Suprapubic skin (tissue), 4 donors: Measurements from ENCODE around the gene COL16A1. TPM values are rescaled to one million over a fixed set of nuclear protein-coding genes. Genes with fewer than 3 reads are reported as not detected.

Experiments
- DNase-seq, 2 donors: peaks; one replicate each; pipeline ENCODE4 v3.0.0-alpha.2; 2019; ENCODE audit warnings: low spot score in 2 of 2
- H3K27ac ChIP-seq: fragments of 200-600 bp; sonication (generic); one replicate; pipeline ENCODE4 v1.5.1; 2019
- H3K27me3 ChIP-seq: fragments of 200-600 bp; sonication (generic); one replicate; pipeline ENCODE4 v1.5.1; 2019
- H3K36me3 ChIP-seq: fragments of 200-600 bp; sonication (generic); one replicate; pipeline ENCODE4 v1.5.1; 2019
- H3K4me1 ChIP-seq: fragments of 200-600 bp; sonication (generic); one replicate; pipeline ENCODE4 v1.5.1; 2019
- H3K4me3 ChIP-seq: fragments of 200-600 bp; sonication (generic); one replicate; pipeline ENCODE4 v1.5.1; 2019; ENCODE audit warnings: mild to moderate bottlenecking
- H3K9me3 ChIP-seq: fragments of 200-600 bp; sonication (generic); one replicate; pipeline ENCODE4 v1.5.1; 2019
- EP300 ChIP-seq: sonication (generic); formaldehyde crosslinking; IDR thresholded peaks from one replicate; pipeline ENCODE4 v1.6.1; 2017; ENCODE audit warnings: antibody characterized with exemption
- POLR2A ChIP-seq, 2 donors: fragments of 450-650 bp; IDR thresholded peaks; one replicate each; pipeline ENCODE4 v1.6.1; 2017; ENCODE audit warnings: antibody characterized with exemption in 2 of 2, mild to moderate bottlenecking in 2 of 2, moderate library complexity in 2 of 2
- POLR2AphosphoS5 ChIP-seq, 3 donors: sonication (generic); formaldehyde crosslinking; IDR thresholded peaks; one replicate each; pipeline ENCODE4 v1.6.1; 2017; ENCODE audit warnings: antibody characterized with exemption in 3 of 3
- WGBS: methylation state at CpG from one replicate; pipeline ENCODE4 v1.1.5; 2018; 5-methylcytosine and 5-hydroxymethylcytosine counted together
- total RNA-seq, 4 donors: library from RNA; depleted of rRNA; stranded (reverse); fragments of >200 nt; gene quantifications; one replicate each; pipeline ENCODE4 v1.1.0, GENCODE V29; 2016
- TF ChIP-seq, protein P1 (sequence below), 2 donors: fragments of 200-600 bp in 1 of 2; fragments of 450-650 bp in 1 of 2; sonication (generic) in 1 of 2; IDR thresholded peaks; one replicate each; pipeline ENCODE4 v1.5.1; 2016 to 2019; ENCODE audit warnings: antibody characterized with exemption in 2 of 2, mild to moderate bottlenecking in 1 of 2, moderate library complexity in 1 of 2

The COL16A1 gene
- total RNA-seq, 4 donors from 2014 or later: 41.6 to 188 (median 93.1) TPM

DNA sequence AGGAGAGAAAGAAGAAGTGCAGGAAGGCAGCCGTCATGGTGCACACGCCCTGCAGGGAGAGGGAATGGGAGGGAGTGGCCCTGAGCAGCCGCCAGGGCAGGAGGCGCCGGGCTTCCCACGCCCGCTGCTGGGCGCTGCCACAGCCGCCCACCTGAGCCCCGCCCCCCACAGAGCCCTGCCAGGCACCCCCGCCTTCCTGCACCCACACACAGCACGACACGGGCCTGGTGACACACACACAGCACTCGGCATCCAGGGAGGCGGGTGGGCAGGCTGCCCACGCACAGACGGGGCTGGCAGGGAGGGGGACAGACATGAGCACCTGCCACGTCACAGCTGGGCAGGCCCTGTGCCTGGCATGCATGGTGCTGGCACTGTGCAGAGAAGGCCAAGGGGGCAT, 32.9 kb upstream of the COL16A1 start:
- 7% methylated on average over 12 of the region's 18 CpGs for WGBS
- TF ChIP-seq POLR2A (IDR thresholded peaks at IDR 0.05): no peak
- TF ChIP-seq EP300: no peak
- TF ChIP-seq, protein P1, sequence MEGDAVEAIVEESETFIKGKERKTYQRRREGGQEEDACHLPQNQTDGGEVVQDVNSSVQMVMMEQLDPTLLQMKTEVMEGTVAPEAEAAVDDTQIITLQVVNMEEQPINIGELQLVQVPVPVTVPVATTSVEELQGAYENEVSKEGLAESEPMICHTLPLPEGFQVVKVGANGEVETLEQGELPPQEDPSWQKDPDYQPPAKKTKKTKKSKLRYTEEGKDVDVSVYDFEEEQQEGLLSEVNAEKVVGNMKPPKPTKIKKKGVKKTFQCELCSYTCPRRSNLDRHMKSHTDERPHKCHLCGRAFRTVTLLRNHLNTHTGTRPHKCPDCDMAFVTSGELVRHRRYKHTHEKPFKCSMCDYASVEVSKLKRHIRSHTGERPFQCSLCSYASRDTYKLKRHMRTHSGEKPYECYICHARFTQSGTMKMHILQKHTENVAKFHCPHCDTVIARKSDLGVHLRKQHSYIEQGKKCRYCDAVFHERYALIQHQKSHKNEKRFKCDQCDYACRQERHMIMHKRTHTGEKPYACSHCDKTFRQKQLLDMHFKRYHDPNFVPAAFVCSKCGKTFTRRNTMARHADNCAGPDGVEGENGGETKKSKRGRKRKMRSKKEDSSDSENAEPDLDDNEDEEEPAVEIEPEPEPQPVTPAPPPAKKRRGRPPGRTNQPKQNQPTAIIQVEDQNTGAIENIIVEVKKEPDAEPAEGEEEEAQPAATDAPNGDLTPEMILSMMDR (IDR thresholded peaks at IDR 0.05): no peak
- no peak for TF ChIP-seq POLR2AphosphoS5 (IDR thresholded peaks at IDR 0.05)
- no peaks in the 10 kb centered on the region for H3K9me3 ChIP-seq
- no peaks in the 10 kb centered on the region for H3K36me3 ChIP-seq
- no peak for DNase-seq
- no peaks in the 10 kb centered on the region for H3K27me3 ChIP-seq
- no peak overlapping the region for H3K4me3 ChIP-seq
- peaks cover 12% of the 10 kb centered on the region for H3K4me1 ChIP-seq
- no peak overlapping the region for H3K27ac ChIP-seq

DNA sequence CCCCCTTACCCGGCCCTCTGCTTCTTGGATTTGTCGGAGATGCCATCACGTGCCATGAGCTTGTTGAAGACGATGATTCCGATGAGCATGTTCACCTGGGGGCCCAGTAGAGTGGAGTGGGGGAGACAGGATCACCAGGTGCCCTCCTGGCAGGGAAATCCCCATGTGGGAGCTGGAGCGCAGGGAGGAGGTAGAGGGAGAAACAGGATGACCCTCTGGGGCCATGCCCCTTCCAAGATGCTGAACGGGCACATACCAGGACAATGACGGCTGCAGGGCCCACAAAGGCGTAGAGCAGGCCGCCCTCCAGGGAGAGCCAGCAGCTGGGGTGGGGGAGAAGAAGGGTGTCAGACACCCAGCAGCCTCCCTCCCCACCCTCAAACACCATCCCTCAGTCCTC, 31.8 kb upstream of the COL16A1 start:
- no peak overlapping the region for H3K27ac ChIP-seq
- no peaks in the 10 kb centered on the region for H3K36me3 ChIP-seq
- H3K4me3 ChIP-seq: no peak overlapping the region
- TF ChIP-seq, protein P1 (IDR thresholded peaks at IDR 0.05): no peak
- TF ChIP-seq EP300 (no peak), POLR2AphosphoS5 (IDR thresholded peaks at IDR 0.05) (no peak), POLR2A (IDR thresholded peaks at IDR 0.05) (no peak)
- no peak for DNase-seq
- WGBS: 92% methylated on average over 4 of the region's 10 CpGs
- peaks cover 12% of the 10 kb centered on the region for H3K4me1 ChIP-seq
- H3K27me3 ChIP-seq: no peaks in the 10 kb centered on the region
- no peaks in the 10 kb centered on the region for H3K9me3 ChIP-seq

DNA sequence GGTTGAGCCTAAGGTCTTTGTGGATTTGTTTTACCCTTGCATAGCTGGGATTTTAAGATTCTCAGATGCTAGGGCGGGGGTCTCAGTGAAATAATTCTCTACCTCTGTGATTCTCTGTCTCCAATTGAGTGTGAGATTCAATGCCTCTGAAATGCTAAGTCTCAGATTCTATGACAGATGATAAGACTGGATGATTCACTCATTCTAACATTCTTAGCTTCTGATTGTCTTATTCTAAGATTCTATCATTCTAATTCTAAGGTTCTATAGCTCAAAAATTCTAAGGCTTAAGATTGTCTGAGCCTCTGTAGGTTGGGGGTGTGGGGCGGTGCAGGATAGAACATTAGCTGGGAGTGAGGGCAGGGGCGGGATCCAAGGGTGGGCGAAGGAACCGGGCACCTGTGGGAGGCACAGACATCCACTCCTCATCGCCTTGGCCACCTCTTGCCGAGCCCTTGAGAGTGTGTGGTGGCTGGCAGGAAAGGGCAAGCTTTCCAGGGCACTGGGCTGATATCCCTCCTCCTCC, 30.8 kb upstream of the COL16A1 start:
- TF ChIP-seq POLR2A (IDR thresholded peaks at IDR 0.05): no peak
- TF ChIP-seq POLR2AphosphoS5 (IDR thresholded peaks at IDR 0.05): no peak
- TF ChIP-seq EP300: no peak
- TF ChIP-seq, protein P1 (IDR thresholded peaks at IDR 0.05): no peak
- H3K27ac ChIP-seq: no peak overlapping the region
- H3K4me3 ChIP-seq: no peak overlapping the region
- H3K9me3 ChIP-seq: no peaks in the 10 kb centered on the region
- no peaks in the 10 kb centered on the region for H3K36me3 ChIP-seq
- no peaks in the 10 kb centered on the region for H3K27me3 ChIP-seq
- 90% methylated on average over 7 of the region's 7 CpGs for WGBS
- H3K4me1 ChIP-seq: peaks cover 12% of the 10 kb centered on the region
- no peak for DNase-seq

DNA sequence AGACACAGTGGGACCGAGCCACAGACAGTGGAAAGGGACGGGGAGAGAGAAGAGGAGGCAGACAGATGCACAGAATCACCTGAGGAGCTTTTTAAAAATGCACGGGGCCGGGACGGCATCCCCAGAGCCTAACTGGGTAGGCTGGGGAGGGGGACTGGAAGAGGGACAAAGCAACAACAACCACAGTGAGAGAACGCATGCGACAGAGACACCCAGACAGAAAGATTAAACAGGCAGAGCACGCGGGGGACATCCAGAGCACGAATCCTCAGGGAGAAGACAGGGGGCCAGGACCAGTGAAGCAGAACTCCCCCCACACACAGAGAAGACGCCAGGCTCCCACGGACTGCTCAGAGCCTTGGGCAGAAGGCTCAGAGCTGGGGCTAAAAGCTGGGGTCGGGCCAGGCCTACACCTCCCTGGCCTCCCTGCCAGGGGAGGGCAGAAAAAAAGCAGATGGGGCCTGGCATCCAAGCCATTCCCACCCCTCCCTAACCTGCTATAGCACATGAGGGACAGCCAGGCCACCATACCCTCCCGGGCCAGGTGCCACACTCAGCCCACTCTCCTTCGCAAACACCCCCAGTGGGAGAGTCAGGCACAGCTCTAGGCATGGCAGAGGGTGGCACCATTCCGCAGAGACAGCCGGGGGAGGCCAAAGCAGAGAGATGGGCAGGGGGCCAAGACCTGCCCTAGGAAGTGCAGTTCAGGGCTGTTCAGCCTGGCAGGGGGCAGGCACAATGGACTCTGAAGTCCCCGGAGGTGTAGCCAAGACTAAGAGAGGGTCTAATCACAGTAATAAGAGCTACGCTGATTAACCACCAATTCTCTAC, 29.8 kb upstream of the COL16A1 start:
- TF ChIP-seq, protein P1 (IDR thresholded peaks at IDR 0.05): no peak
- TF ChIP-seq POLR2A (IDR thresholded peaks at IDR 0.05) (no peak), EP300 (no peak), POLR2AphosphoS5 (IDR thresholded peaks at IDR 0.05) (no peak)
- no peak for DNase-seq
- Histone ChIP-seq H3K9me3 (no peaks in the 10 kb centered on the region), H3K27me3 (no peaks in the 10 kb centered on the region), H3K27ac (no peak overlapping the region), H3K4me3 (no peak overlapping the region), H3K36me3 (no peaks in the 10 kb centered on the region), H3K4me1 (peaks cover 12% of the 10 kb centered on the region)
- WGBS: 83% methylated on average over 19 of the region's 19 CpGs

DNA sequence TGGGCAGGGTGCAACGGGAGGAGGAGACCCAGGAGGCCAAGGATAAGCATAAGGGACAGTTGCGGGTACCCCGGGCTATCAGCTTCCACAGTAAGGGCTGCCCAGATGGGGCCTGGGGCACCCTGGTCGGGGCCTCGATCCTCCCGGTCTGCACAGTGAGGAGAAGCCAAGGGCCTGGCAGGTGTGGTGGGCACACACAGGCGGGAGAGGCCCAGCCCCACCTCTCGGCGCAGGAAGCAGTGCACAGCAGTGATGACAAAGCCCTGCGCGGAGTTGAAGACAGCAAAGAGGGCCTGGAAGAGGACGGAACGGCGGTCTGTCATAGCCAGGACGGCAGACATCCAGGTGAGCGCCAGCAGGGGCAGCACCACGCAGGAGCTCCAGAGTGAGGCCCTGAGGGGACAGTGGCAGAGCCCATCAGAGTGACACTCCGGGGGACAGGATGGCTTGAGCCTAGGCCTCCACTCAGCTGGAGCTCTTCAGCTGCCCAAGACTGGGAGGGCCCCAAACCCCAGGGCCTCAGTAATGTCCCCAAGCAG, 29.0 kb upstream of the COL16A1 start:
- no peaks in the 10 kb centered on the region for H3K9me3 ChIP-seq
- no peak for DNase-seq
- H3K27ac ChIP-seq: no peak overlapping the region
- H3K36me3 ChIP-seq: no peaks in the 10 kb centered on the region
- 88% methylated on average over 16 of the region's 18 CpGs for WGBS
- no peaks in the 10 kb centered on the region for H3K27me3 ChIP-seq
- H3K4me3 ChIP-seq: no peak overlapping the region
- TF ChIP-seq EP300 (no peak), POLR2A (IDR thresholded peaks at IDR 0.05) (no peak), POLR2AphosphoS5 (IDR thresholded peaks at IDR 0.05) (no peak)
- TF ChIP-seq, protein P1 (IDR thresholded peaks at IDR 0.05): no peak
- peaks cover 12% of the 10 kb centered on the region for H3K4me1 ChIP-seq
